ENCODE data around the gene SLC38A10. TPM values are rescaled to one million over a fixed set of nuclear protein-coding genes. Genes with fewer than 3 reads are reported as not detected.
A peak's percentile ranks its signal among the peaks of the same experiment; 100 is the strongest.

The SLC38A10 gene
- total RNA-seq, 1 experiment from 2014 or later = 43.8 TPM

DNA sequence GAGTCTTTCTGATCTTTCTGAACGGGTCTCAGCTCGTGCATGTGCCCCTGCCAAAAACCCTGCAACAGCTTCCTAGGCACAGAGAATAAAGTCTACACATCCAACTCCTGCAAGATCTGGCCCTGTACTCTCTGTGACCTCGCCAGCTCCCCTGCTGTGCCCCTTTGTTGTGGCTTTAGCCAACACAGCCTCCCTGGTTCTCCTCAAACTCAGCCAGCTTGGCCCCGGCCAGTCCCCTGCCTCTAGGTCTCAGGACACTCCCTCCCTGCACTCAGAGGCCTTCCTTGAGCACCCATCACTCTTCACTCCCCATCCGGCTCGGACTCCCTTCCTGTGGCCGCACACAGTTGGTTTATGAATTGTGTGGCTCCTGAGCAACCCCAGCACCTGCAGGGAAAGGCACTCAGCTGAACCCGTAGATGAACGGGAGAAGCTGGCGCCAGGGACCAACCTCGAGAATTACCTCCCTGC lies 73.7 kb downstream of the SLC38A10 start:
- H3K23me2 ChIP-seq (ENCODE audit: insufficient read length, low read depth, low read length, poor library complexity, severe bottlenecking) = peaks cover 14% of the 10 kb centered on the region
- H4K20me1 ChIP-seq (ENCODE audit: control insufficient read depth, insufficient read depth, insufficient read length) = no peaks in the 10 kb centered on the region
- H3K23ac ChIP-seq (ENCODE audit: insufficient read length, low read depth, low read length) = no peak overlapping the region
- no peaks in the 10 kb centered on the region; the same call in 1 of the 2 replicates for H3K4me1 ChIP-seq (ENCODE audit: insufficient read depth, low read length)
- H3K27me3 ChIP-seq (ENCODE audit: insufficient read depth, low read length) = no peaks in the 10 kb centered on the region
- no peak overlapping the region for H2BK20ac ChIP-seq (ENCODE audit: low read depth, low read length, poor library complexity, severe bottlenecking)
- H3K4me2 ChIP-seq (ENCODE audit: insufficient read depth, insufficient read length, low read length) = peak overlapping the region; percentile 80
- no peak overlapping the region for H2BK5ac ChIP-seq (ENCODE audit: insufficient read length, low read length)
- no peak overlapping the region for H2BK120ac ChIP-seq (ENCODE audit: low read depth, low read length, poor library complexity, severe bottlenecking)
- H2BK12ac ChIP-seq (ENCODE audit: insufficient read length, low read depth, low read length) = no peak overlapping the region
- no peaks in the 10 kb centered on the region for H3K9me3 ChIP-seq (ENCODE audit: control insufficient read depth, low read depth, low read length)
- peak overlapping the region; percentile 69 to 83 for H3K4me3 Mint-ChIP-seq
- H4K5ac ChIP-seq (ENCODE audit: insufficient read length, low read depth, low read length) = no peak overlapping the region
- no peak for DNase-seq
- peaks cover 20% of the 10 kb centered on the region for H3K27me3 Mint-ChIP-seq (ENCODE audit: low read depth)
- no peak overlapping the region for H2AFZ ChIP-seq (ENCODE audit: low read length)
- no peak overlapping the region for H4K8ac ChIP-seq (replicated peaks; ENCODE audit: insufficient read length, low read depth, low read length)
- H3K79me1 ChIP-seq (ENCODE audit: insufficient read depth, low read depth, low read length, poor library complexity, severe bottlenecking) = peaks cover 6% of the 10 kb centered on the region
- H3K56ac ChIP-seq (ENCODE audit: insufficient read length, low read depth, low read length) = no peak overlapping the region
- peaks cover 15% of the 10 kb centered on the region in 2 experiments for H3K4me1 Mint-ChIP-seq
- no peak overlapping the region for H3T11ph ChIP-seq (ENCODE audit: low read length)
- H3K27ac Mint-ChIP-seq = peak overlapping the region in 2 of 3 experiments; percentile 8 to 74; a peak in 2 of 7 replicates
- H3K4ac ChIP-seq (ENCODE audit: low read depth, low read length) = no peak overlapping the region
- H3K79me2 ChIP-seq (ENCODE audit: insufficient read depth, low read length) = no peaks in the 10 kb centered on the region
- no peak overlapping the region for H2BK15ac ChIP-seq (ENCODE audit: low read depth, low read length)
- H2AK5ac ChIP-seq (ENCODE audit: insufficient read length, low read length) = no peak overlapping the region
- H3K9me3 Mint-ChIP-seq = no peaks in the 10 kb centered on the region; a peak in 1 of 5 replicates
- no peak overlapping the region for H3K18ac ChIP-seq (ENCODE audit: insufficient read length, low read depth, low read length)
- H3K36me3 Mint-ChIP-seq (ENCODE audit: insufficient read depth in 1 of 3, low read depth in 3 of 3) = peaks cover 4 to 22% (median 18%) of the 10 kb centered on the region in 3 experiments
- TF ChIP-seq, protein P1, sequence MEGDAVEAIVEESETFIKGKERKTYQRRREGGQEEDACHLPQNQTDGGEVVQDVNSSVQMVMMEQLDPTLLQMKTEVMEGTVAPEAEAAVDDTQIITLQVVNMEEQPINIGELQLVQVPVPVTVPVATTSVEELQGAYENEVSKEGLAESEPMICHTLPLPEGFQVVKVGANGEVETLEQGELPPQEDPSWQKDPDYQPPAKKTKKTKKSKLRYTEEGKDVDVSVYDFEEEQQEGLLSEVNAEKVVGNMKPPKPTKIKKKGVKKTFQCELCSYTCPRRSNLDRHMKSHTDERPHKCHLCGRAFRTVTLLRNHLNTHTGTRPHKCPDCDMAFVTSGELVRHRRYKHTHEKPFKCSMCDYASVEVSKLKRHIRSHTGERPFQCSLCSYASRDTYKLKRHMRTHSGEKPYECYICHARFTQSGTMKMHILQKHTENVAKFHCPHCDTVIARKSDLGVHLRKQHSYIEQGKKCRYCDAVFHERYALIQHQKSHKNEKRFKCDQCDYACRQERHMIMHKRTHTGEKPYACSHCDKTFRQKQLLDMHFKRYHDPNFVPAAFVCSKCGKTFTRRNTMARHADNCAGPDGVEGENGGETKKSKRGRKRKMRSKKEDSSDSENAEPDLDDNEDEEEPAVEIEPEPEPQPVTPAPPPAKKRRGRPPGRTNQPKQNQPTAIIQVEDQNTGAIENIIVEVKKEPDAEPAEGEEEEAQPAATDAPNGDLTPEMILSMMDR (conservative IDR thresholded peaks at IDR 0.05) = no peak
- WGBS (ENCODE audit: extremely low coverage, insufficient read length, low lambda C conversion rate) = no CpG with 5 or more reads among the region's 11 CpGs
- H3K27ac ChIP-seq (ENCODE audit: insufficient read length, low read depth, low read length) = no peak overlapping the region
- H3K9ac ChIP-seq (ENCODE audit: extremely low read depth, insufficient read length, low read length) = peak overlapping the region; percentile 9
- no peak overlapping the region; the same call in 1 of the 2 replicates for H3K14ac ChIP-seq (ENCODE audit: insufficient read depth, low read length)
- no peak overlapping the region for H4K91ac ChIP-seq (ENCODE audit: insufficient read length, low read depth, low read length)

All from H9 (cell line).